GM20000 (cell line): ENCODE data around the gene APOD.

Experiments
- DNase-seq: peaks from one replicate; pipeline ENCODE4 v3.0.0; 2012; ENCODE audit warnings: low spot score
- TF ChIP-seq, protein P1 (sequence below): IDR thresholded peaks from 2 replicates; pipeline ENCODE4 v1.5.1; 2012; ENCODE audit warnings: mild to moderate bottlenecking, control low read depth; ENCODE audit errors: extremely low read depth, missing control alignments

APOD gene

DNA sequence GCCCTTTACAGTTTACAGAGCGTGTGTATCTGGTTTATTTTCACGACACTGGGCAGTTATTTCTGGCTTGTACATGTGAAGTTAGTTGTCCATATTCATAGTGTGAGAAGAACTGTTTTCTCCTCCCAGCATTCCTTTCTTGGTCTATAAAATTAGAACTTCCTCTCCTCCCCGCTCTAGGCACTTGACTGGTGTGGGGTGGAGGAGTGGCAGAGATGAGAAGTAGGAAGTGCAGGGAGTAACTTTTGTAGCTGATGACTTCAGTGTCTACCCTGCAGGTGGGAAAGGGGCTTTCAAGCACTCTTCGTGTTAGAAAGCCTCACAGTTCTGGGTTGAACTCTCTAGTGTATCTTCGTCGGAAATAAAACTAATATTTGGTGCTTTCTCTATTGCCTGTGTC is 13.4 kb downstream of the APOD start:
- DNase-seq = no peak
- TF ChIP-seq, protein P1, sequence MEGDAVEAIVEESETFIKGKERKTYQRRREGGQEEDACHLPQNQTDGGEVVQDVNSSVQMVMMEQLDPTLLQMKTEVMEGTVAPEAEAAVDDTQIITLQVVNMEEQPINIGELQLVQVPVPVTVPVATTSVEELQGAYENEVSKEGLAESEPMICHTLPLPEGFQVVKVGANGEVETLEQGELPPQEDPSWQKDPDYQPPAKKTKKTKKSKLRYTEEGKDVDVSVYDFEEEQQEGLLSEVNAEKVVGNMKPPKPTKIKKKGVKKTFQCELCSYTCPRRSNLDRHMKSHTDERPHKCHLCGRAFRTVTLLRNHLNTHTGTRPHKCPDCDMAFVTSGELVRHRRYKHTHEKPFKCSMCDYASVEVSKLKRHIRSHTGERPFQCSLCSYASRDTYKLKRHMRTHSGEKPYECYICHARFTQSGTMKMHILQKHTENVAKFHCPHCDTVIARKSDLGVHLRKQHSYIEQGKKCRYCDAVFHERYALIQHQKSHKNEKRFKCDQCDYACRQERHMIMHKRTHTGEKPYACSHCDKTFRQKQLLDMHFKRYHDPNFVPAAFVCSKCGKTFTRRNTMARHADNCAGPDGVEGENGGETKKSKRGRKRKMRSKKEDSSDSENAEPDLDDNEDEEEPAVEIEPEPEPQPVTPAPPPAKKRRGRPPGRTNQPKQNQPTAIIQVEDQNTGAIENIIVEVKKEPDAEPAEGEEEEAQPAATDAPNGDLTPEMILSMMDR = no peak

DNA sequence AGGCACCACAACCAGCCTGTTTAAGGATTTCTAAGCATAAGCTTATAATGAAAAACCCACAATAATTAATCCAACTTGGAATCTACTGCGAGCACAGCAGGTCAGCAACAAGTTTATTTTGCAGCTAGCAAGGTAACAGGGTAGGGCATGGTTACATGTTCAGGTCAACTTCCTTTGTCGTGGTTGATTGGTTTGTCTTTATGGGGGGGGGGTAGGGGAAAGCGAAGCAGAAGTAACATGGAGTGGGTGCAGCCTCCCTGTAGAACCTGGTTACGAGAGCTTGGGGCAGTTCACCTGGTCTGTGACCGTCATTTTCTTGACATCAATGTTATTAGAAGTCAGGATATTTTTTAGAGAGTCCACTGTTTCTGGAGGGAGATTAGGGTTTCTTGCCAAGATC is 15.1 kb downstream of the APOD start:
- no peak for DNase-seq

DNA sequence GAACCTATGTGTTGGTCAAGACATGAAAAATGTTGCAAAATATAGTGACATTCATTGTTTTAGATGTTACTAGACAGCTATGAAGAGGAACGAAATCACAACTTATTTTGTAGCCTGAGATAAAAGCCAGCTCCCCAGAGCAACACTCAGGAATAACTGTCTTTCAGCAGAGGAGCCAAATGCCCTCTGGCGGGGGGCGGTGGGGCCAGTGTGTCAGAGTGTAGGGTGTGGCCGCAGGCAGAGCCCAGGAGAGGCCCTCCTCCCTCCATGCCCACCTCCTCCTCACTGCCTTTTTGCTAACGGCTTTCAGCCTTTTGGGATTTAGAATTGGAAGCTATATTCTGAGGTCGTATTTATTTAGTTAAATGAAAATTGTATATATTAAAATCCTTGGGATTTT is 16.9 kb downstream of the APOD start:
- DNase-seq = no peak
- TF ChIP-seq, protein P1 = no peak

More for the DNA sequence above, 15.1 kb downstream of the APOD start:
- TF ChIP-seq, protein P1 = no peak

DNA sequence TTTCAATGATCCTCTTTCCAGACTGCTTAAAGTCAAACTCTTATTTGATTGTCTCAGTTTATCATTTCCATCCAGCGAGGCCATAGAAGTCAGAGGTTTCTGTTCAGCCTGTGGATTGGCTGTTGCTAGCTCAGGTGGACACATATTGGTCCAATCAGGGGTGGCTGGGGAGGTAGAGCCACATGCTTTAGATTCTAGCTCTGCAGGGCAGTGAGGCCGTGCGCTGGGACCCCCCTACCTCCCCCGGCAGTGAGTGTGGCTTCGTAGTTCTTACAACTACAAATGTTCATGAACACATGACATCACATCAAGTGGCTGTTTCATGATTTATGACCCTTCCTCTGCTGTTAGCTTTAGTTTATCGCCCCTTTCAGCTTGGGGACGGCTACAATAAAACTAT is 18.0 kb downstream of the APOD start:
- DNase-seq = no peak

DNA sequence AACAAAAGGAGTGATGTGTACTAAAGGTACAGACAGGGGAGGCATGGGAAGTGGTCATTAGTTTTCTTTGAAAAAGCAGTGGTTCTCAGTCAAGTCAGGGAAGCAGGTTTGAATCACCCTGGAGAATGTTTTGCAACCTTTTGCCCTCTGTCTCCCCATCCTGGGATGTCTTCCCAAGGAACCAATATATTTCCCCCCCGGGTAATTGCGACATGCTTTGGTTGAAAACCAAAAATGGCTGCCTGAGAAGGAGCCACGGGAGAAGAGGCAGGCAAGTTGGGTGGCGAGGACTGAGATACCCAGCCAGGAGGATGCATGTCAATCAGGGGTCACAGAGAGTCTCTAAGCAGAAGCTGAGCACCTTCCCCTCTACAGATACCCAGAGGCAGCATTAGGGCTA is 20.4 kb downstream of the APOD start:
- no peak for DNase-seq

More for the DNA sequence above, 18.0 kb downstream of the APOD start:
- TF ChIP-seq, protein P1 = no peak

DNA sequence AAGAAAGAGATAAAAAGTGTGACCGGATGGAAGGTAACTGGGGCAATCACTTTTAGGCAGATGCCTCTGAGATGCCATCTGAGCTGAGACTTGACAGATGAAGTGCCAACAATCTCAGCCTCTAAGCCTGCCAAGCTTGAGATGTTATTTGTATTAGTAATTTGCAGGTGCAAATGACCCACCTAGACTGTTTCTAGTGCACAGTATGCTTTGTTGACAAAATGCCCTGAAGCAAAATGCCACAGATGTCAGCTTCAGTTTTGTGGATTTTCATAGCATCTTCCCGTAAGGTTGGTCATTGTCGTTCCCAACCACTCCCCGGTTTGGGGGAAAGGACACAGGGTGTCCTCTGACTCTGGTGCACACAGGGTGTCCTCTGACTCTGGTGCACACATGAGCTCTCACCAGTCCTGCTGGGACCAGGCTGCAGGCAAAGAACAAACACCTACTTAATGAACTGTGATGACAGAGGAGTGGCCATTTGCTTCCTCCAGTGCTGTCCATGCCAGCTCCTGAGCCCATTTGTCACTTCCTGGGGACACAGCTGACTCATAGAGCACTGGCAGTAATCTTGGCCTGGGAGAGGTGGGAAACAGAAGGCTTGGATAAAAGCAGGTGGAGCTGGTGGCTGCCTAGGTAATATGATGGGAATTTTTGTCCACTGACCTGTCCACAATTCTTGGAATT is 23.9 kb downstream of the APOD start:
- TF ChIP-seq, protein P1 = no peak
- no peak for DNase-seq

More for the DNA sequence above, 20.4 kb downstream of the APOD start:
- TF ChIP-seq, protein P1 = no peak

DNA sequence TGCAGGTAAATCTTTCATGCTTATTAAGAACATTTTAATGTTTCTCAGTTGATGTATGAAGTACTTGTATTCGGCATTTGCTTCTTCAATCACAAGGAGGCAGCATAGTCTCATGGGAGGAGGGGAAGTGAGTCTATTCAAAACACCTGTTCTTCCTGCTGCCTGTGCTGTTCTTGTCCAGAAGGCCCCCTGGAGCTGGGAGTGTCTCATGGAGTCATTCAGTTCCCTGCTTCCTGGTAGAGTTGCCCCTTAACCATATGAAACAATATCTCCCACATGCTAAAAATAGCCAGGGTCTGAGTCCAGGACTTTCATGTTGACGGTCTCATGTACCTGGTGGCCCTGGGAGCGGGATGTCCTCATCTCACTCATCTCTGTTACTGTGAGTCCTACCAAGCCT is 25.1 kb downstream of the APOD start:
- TF ChIP-seq, protein P1 = peak; percentile 41
- peak; percentile 44 for DNase-seq
